ENCODE measurements around the gene CEACAM19. TPM values are rescaled to one million over a fixed set of nuclear protein-coding genes. Genes with fewer than 3 reads are reported as not detected.

The CEACAM19 gene
- total RNA-seq, 2 donors from 2014 or later = 3.4 to 6.2 TPM

DNA sequence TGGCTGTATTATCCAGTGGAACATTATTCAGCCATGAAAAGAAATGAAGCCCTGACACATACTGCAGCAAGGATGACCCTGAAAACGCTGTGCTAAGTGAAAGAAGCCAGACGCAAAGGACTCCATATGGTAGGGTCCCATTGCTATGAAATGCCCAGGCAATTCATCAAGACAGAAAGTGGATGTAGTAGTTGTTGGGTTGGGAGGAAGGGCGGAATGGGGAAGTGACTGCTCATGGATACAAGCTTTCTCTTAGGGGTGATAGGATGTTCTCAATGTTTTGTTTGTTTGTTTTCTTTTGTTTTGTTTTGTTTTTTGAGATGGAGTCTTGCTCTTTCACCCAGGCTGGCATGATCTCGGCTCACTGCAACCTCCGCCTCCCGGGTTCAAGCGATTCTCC lies 16.6 kb downstream of the CEACAM19 start:
- Histone ChIP-seq H3K4me3 (no peak overlapping the region), H3K27me3 (replicated peaks; ENCODE audit: insufficient read depth) (no peaks in the 10 kb centered on the region), H3K4me1 (ENCODE audit: control insufficient read depth in 1 of 2, low read depth in 2 of 2) (peaks cover 5 to 32% of the 10 kb centered on the region in 2 donors), H3K36me3 (no peaks in the 10 kb centered on the region), H3K27ac (no peak overlapping the region), H3K9me3 (no peaks in the 10 kb centered on the region)
- DNase-seq (ENCODE audit: low spot score) = no peak
- TF ChIP-seq, protein P1, sequence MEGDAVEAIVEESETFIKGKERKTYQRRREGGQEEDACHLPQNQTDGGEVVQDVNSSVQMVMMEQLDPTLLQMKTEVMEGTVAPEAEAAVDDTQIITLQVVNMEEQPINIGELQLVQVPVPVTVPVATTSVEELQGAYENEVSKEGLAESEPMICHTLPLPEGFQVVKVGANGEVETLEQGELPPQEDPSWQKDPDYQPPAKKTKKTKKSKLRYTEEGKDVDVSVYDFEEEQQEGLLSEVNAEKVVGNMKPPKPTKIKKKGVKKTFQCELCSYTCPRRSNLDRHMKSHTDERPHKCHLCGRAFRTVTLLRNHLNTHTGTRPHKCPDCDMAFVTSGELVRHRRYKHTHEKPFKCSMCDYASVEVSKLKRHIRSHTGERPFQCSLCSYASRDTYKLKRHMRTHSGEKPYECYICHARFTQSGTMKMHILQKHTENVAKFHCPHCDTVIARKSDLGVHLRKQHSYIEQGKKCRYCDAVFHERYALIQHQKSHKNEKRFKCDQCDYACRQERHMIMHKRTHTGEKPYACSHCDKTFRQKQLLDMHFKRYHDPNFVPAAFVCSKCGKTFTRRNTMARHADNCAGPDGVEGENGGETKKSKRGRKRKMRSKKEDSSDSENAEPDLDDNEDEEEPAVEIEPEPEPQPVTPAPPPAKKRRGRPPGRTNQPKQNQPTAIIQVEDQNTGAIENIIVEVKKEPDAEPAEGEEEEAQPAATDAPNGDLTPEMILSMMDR (IDR thresholded peaks at IDR 0.05) = no peak
- ATAC-seq (ENCODE audit: insufficient number of reproducible peaks, low FRiP score, low read depth) = no peak

DNA sequence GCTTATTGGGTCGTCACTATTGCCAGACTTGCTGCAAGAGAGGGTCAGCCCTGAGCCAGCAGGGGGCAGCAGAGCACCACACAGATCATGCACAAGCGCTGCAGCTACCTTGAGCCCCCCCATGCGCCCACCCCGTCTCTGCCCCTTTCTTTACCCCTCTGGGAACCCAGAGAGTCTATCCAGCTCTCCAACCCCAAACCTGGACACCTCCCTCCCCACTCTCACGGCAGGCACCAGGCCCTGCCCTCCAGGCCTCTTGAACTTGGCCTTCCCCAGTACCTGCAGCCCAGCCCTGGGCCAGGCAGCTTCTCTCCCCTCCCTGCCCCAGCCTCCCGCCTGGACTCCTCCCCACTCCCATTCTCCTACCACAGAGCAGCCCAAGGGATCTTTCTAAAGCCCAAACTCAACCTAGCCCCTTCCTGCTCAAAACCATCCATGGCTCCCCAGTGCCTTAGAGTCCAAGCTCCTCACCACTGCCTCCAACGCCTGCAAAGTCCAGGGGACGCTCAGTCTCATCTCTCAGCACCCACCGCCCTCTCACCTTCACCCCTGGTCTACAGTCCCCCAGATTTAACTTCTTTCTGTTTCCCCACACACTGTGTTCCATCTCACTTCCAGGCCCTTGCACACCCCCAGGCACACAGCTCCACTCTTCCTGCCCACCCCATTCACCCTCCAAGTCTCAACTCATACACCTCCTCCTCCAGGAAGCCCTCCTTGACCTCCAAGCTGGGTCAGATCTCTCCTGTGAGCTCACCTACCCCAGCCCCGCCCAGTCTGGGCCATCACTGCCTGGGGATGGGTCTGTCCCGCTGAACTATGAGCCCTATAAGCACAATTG lies 18.2 kb downstream of the CEACAM19 start:
- TF ChIP-seq, protein P1 (IDR thresholded peaks at IDR 0.05) = peak; percentile 92
- DNase-seq (ENCODE audit: low spot score) (peak; percentile 33), ATAC-seq (ENCODE audit: insufficient number of reproducible peaks, low FRiP score, low read depth) (no peak)
- Histone ChIP-seq H3K27me3 (replicated peaks; ENCODE audit: insufficient read depth) (no peaks in the 10 kb centered on the region), H3K4me1 (ENCODE audit: control insufficient read depth in 1 of 2, low read depth in 2 of 2) (peaks cover 5 to 35% of the 10 kb centered on the region in 2 donors), H3K36me3 (no peaks in the 10 kb centered on the region), H3K27ac (no peak overlapping the region), H3K9me3 (no peaks in the 10 kb centered on the region), H3K4me3 (no peak overlapping the region)

DNA sequence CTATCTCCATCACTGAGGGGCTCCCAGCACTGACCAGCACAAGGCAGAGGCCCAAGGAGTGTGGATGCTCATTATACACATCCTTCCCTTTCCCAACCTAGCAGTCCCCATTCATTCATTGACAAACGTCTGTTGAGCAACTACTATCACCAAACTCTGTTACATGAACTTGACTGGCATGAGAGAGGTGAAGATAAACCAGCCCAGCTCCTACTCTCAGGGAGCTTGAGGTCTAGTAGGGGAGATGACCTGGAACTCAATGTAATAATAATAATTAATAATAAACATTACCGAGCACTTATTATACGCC lies 18.8 kb downstream of the CEACAM19 start:
- no peaks in the 10 kb centered on the region for H3K27me3 ChIP-seq (replicated peaks; ENCODE audit: insufficient read depth)
- ATAC-seq (ENCODE audit: insufficient number of reproducible peaks, low FRiP score, low read depth) = no peak
- TF ChIP-seq, protein P1 (IDR thresholded peaks at IDR 0.05) = no peak
- H3K9me3 ChIP-seq = no peaks in the 10 kb centered on the region
- H3K4me1 ChIP-seq (ENCODE audit: control insufficient read depth in 1 of 2, low read depth in 2 of 2) = peaks cover 5 to 31% of the 10 kb centered on the region in 2 donors
- no peak overlapping the region for H3K4me3 ChIP-seq
- no peak for DNase-seq (ENCODE audit: low spot score)
- no peaks in the 10 kb centered on the region for H3K36me3 ChIP-seq
- no peak overlapping the region for H3K27ac ChIP-seq

DNA sequence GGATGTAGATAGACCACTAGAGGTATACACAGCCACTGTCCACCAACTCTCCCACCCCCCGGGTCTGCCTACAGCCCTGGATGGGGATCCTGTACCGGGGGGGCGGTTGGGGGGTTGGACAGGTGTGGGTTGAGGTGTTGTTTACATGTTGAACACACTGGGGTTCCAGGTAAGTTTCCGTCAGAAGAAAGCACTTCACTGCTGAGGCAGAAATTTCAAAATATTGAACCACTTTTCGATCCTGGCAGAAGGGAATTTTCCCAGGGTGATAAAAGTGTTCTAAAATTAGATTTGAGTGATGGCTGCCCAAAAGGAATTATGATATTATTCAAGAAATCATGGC lies 21.1 kb downstream of the CEACAM19 start:
- Histone ChIP-seq H3K4me1 (ENCODE audit: control insufficient read depth in 1 of 2, low read depth in 2 of 2) (peaks cover 5 to 25% of the 10 kb centered on the region in 2 donors), H3K27ac (peak overlapping the region in 1 of 2 donors; percentile 23), H3K4me3 (peak overlapping the region; percentile 26), H3K9me3 (no peaks in the 10 kb centered on the region), H3K36me3 (no peaks in the 10 kb centered on the region), H3K27me3 (replicated peaks; ENCODE audit: insufficient read depth) (no peaks in the 10 kb centered on the region)
- no peak for ATAC-seq (ENCODE audit: insufficient number of reproducible peaks, low FRiP score, low read depth)
- DNase-seq (ENCODE audit: low spot score) = no peak
- TF ChIP-seq, protein P1 (IDR thresholded peaks at IDR 0.05) = no peak

DNA sequence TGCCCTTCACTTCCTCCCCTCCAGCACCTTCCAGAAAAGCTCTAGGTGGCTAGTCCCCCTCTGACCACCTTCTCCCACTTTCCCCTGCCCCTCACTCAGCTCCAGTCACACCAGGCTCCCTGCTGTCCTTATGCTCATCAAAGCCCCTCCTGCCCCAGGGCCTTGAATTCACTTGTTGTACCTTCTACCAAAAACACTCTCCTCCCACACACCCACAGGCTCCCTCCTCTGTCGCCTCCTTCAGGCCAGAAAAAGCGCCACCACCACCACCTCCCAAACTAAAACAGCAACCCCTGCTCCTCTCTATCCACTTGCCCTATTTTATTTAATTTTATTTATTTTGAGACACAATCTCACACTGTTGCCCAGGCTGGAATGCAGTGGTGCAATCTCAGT lies 22.9 kb downstream of the CEACAM19 start:
- Histone ChIP-seq H3K27me3 (replicated peaks; ENCODE audit: insufficient read depth) (no peaks in the 10 kb centered on the region), H3K9me3 (no peaks in the 10 kb centered on the region), H3K4me3 (no peak overlapping the region), H3K27ac (no peak overlapping the region), H3K36me3 (no peaks in the 10 kb centered on the region), H3K4me1 (ENCODE audit: control insufficient read depth in 1 of 2, low read depth in 2 of 2) (peaks cover 5 to 22% of the 10 kb centered on the region in 2 donors)
- ATAC-seq (ENCODE audit: insufficient number of reproducible peaks, low FRiP score, low read depth) (no peak), DNase-seq (ENCODE audit: low spot score) (no peak)
- TF ChIP-seq, protein P1 (IDR thresholded peaks at IDR 0.05) = no peak

Measured in thoracic aorta (tissue), 2 donors.